Fibroblast of lung (primary cell): ENCODE results near the gene VWA3B. TPM values are rescaled to one million over a fixed set of nuclear protein-coding genes. Genes with fewer than 3 reads are reported as not detected.

Experiments used
- DNase-seq, 2 donors: peaks; one replicate each; pipeline versions ENCODE4 v3.0.0 to v3.0.0-alpha.2; 2010; ENCODE audit warnings: low read depth in 2 of 2
- H2AFZ ChIP-seq: 2 replicates; pipeline ENCODE4 v1.5.1; 2012; ENCODE audit warnings: low read length, control low read depth, inconsistent platforms
- H3K27ac ChIP-seq: 2 replicates; pipeline ENCODE4 v1.5.1; 2011; ENCODE audit warnings: low read length, control low read depth; ENCODE audit not compliant: insufficient read depth
- H3K27me3 ChIP-seq: 2 replicates; pipeline ENCODE4 v1.5.1; 2011; ENCODE audit warnings: mild to moderate bottlenecking, low read length; ENCODE audit not compliant: control insufficient read depth, insufficient read depth
- H3K36me3 ChIP-seq: 2 replicates; pipeline ENCODE4 v1.5.1; 2011; ENCODE audit warnings: low read length; ENCODE audit not compliant: control insufficient read depth, insufficient read depth
- H3K4me1 ChIP-seq: 2 replicates; pipeline ENCODE4 v1.5.1; 2011; ENCODE audit warnings: low read length; ENCODE audit not compliant: control insufficient read depth, insufficient read depth; ENCODE audit errors: extremely low read depth
- H3K4me2 ChIP-seq: 2 replicates; pipeline ENCODE4 v1.5.1; 2011; ENCODE audit warnings: low read length, control low read depth; ENCODE audit not compliant: insufficient read depth; ENCODE audit errors: extremely low read depth
- H3K4me3 ChIP-seq, 4 experiments: fragments of 200-600 bp in 1 of 4; sonication (generic) in 1 of 4; replicated peaks in 1 of 4; 2 replicates each; pipeline ENCODE4 v1.5.1; 2011 to 2016; ENCODE audit warnings: low read length in 4 of 4, low read depth in 3 of 4, mild to moderate bottlenecking in 3 of 4, control low read depth in 2 of 4, inconsistent platforms in 1 of 4, mixed read lengths in 1 of 4; ENCODE audit not compliant: insufficient read depth in 1 of 4; ENCODE audit errors: control extremely low read depth in 1 of 4
- H3K79me2 ChIP-seq: 2 replicates; pipeline ENCODE4 v1.5.1; 2012; ENCODE audit warnings: mild to moderate bottlenecking, low read length, inconsistent platforms; ENCODE audit not compliant: control insufficient read depth, insufficient read depth
- H3K9ac ChIP-seq: 2 replicates; pipeline ENCODE4 v1.5.1; 2011; ENCODE audit warnings: mild to moderate bottlenecking, low read length, control low read depth; ENCODE audit not compliant: insufficient read depth
- H3K9me3 ChIP-seq: 2 replicates; pipeline ENCODE4 v1.5.1; 2012; ENCODE audit warnings: low read depth, low read length; ENCODE audit not compliant: control insufficient read depth, insufficient read depth
- H4K20me1 ChIP-seq: 2 replicates; pipeline ENCODE4 v1.5.1; 2011; ENCODE audit warnings: low read length; ENCODE audit not compliant: control insufficient read depth, insufficient read depth; ENCODE audit errors: extremely low read depth
- EZH2 ChIP-seq: IDR thresholded peaks from 2 replicates; pipeline ENCODE4 v1.5.1; 2012; ENCODE audit warnings: low read length, control low read depth, mild to moderate bottlenecking; ENCODE audit errors: missing control alignments
- polyA plus RNA-seq, 2 donors: library from polyadenylated mRNA; depleted of rRNA in 1 of 2; stranded (reverse) in 1 of 2; unstranded in 1 of 2; fragments of >200 nt; gene quantifications; 2 replicates each; pipeline ENCODE4 v1.2.1, GENCODE V29; 2011 to 2012; ENCODE audit warnings: missing spikeins in 1 of 2
- total RNA-seq: library from RNA; depleted of rRNA; stranded (reverse); fragments of >200 nt; gene quantifications from 2 replicates; pipeline ENCODE4 v1.2.1, GENCODE V29; 2014
- TF ChIP-seq, protein P1 (sequence below), 2 donors: IDR thresholded peaks in 1 of 2; conservative IDR thresholded peaks in 1 of 2; 1 replicate in 1 of 2; 2 replicates in 1 of 2; pipeline ENCODE4 v1.5.1; 2011 to 2012; ENCODE audit warnings: low read length in 2 of 2, control low read depth in 1 of 2, inconsistent platforms in 1 of 2, low read depth in 1 of 2, mild to moderate bottlenecking in 1 of 2

VWA3B gene
- total and polyA plus RNA-seq, 2 donors (not counting 1 experiment from before 2014, with no cell fraction given) = 0.17 TPM; not detected in 1

DNA sequence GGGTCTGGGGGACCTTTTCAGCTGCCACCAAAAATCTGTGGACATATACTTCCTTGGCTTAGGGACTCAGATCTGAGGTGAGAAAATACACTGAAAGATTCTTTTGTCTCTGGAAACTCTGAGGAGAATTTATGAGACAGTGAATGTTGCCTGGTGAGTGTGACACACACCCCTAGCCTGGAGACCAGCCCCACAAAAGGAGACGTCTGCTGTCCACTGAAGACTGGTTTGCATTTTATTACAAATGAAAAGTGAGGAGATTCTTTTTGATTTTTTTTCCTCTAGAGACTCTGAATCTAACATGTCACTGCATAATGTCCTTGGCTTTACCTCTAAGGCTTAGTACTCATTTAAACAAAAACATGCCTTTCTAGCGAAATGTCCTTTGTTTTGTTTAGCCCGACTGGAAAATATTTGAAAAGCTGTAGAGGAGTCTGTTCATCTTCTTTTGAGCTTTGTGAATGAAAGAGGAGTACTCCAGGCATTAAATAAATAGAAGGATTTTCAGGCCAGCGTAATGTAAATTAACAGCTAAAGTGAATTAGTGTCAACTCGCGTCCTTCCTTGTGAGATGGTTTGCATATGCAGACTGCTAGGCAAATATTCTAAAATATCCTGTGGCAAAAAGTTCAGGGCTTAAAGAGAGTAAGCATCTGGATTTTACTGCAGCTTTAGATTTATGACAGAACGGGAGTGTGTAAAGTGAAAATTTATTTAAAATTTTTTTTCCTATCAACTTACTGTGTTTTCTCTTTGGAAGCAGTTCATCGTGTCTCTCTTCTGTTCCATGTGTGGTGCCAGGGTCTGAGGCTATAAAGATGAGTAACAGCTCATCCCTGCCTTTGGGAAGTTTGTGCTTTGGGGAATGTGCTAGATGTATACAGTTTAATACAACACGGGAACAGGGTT lies 125.4 kb downstream of the VWA3B start:
- Histone ChIP-seq H4K20me1 (no peaks in the 10 kb centered on the region), H3K36me3 (no peaks in the 10 kb centered on the region), H3K27me3 (peaks cover 10% of the 10 kb centered on the region), H3K9me3 (no peaks in the 10 kb centered on the region), H3K4me2 (no peak overlapping the region), H2AFZ (no peak overlapping the region), H3K4me3 (no peak overlapping the region), H3K4me1 (no peaks in the 10 kb centered on the region), H3K79me2 (no peaks in the 10 kb centered on the region), H3K9ac (no peak overlapping the region), H3K27ac (no peak overlapping the region)
- no peak for DNase-seq
- TF ChIP-seq, protein P1, sequence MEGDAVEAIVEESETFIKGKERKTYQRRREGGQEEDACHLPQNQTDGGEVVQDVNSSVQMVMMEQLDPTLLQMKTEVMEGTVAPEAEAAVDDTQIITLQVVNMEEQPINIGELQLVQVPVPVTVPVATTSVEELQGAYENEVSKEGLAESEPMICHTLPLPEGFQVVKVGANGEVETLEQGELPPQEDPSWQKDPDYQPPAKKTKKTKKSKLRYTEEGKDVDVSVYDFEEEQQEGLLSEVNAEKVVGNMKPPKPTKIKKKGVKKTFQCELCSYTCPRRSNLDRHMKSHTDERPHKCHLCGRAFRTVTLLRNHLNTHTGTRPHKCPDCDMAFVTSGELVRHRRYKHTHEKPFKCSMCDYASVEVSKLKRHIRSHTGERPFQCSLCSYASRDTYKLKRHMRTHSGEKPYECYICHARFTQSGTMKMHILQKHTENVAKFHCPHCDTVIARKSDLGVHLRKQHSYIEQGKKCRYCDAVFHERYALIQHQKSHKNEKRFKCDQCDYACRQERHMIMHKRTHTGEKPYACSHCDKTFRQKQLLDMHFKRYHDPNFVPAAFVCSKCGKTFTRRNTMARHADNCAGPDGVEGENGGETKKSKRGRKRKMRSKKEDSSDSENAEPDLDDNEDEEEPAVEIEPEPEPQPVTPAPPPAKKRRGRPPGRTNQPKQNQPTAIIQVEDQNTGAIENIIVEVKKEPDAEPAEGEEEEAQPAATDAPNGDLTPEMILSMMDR (conservative IDR thresholded peaks at IDR 0.05 in 1 of 2, IDR thresholded peaks at IDR 0.05 in 1 of 2; ENCODE audit: low read depth in 1 of 2, low read length in 2 of 2) = no peak
- TF ChIP-seq EZH2 = no peak

DNA sequence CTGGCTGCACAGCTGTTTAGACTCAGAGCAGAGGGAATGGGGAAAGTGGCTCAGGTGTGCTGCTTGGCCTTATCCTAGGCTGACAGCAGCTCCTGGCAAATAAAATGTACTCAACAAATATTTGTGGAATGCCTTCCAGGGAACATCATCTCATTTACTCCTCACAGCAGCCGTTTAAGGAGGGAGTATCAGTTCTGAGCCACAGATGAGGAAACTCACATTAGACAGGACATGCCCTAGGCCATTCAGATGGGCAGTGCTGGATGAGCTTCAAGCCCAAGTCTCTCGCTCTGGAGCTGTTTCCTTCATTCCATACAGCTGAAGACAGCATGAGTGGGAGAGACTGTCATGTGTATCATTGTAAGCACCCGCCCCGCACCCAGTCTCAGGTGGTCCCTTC lies 129.6 kb downstream of the VWA3B start:
- Histone ChIP-seq H3K9ac (no peak overlapping the region), H3K36me3 (no peaks in the 10 kb centered on the region), H3K9me3 (no peaks in the 10 kb centered on the region), H3K4me3 (no peak overlapping the region), H3K27me3 (peaks cover 10% of the 10 kb centered on the region), H3K4me2 (no peak overlapping the region), H3K79me2 (no peaks in the 10 kb centered on the region), H2AFZ (no peak overlapping the region), H4K20me1 (no peaks in the 10 kb centered on the region), H3K27ac (no peak overlapping the region), H3K4me1 (no peaks in the 10 kb centered on the region)
- no peak for TF ChIP-seq EZH2
- TF ChIP-seq, protein P1 (conservative IDR thresholded peaks at IDR 0.05 in 1 of 2, IDR thresholded peaks at IDR 0.05 in 1 of 2; ENCODE audit: low read depth in 1 of 2, low read length in 2 of 2) = no peak
- no peak for DNase-seq

DNA sequence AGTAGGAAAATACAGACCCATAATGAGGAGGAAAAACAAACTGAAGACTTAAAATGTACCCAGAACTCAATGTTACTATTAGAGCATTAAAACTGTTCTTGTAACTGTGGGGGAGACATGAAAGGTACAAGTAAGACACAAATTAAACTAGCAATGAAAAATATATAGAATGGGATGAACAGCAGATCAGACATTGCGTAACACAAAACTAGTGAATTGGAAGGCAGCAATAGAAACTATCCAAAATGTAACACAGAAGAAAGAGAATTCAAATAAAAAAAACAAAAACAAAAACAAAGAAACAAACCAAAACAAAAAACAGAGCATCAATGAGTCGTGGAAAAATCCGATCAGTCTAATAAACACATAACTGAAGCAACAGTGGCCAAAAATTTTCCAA lies 132.2 kb downstream of the VWA3B start:
- no peak for DNase-seq
- Histone ChIP-seq H3K79me2 (no peaks in the 10 kb centered on the region), H2AFZ (no peak overlapping the region), H3K36me3 (no peaks in the 10 kb centered on the region), H3K9me3 (no peaks in the 10 kb centered on the region), H3K9ac (no peak overlapping the region), H3K27me3 (no peaks in the 10 kb centered on the region), H3K4me3 (no peak overlapping the region), H3K27ac (no peak overlapping the region), H3K4me2 (no peak overlapping the region), H3K4me1 (no peaks in the 10 kb centered on the region), H4K20me1 (no peaks in the 10 kb centered on the region)
- TF ChIP-seq, protein P1 (conservative IDR thresholded peaks at IDR 0.05 in 1 of 2, IDR thresholded peaks at IDR 0.05 in 1 of 2; ENCODE audit: low read depth in 1 of 2, low read length in 2 of 2) = no peak
- no peak for TF ChIP-seq EZH2
